Measurements from ENCODE around the gene PIK3R5.

DNA sequence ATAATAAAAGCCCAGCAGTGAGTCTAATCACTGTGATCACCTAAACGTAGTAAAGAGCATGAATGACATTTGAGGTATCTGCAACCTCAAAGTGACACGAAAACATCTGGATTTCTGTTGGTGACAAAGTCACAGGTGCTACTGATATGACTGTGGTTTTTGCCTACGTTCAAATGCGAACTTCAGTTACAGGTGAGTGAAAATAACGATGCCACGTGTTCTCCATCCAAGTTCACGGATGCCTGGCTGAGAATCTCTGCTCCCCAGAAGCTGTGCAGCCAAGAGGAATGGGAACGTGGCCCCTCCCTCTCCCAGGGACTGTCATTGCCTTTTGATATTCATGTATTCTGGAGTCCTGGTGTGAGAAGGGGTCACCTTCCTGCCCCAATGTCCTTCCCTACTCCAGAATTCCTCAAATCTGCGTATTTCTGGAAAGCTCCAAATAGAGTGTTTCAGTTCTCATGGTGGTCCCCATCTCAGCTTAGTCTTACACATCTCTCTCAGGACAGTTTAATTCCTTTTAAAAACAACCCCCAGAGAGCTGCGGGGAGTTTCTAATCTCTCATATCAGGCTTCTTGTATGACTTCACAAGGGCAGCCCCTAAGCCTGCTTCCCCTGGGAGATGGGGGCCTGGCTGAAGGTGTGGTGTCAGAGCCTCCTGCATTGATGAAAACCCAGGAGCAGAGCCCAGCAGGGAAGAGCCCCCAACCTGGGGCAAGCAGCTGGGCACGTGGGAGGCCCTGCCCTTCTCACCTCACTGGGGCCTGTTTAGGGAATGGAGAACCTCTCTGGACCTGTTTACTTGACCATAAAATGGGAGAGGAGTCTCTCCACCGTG, 25.8 kb downstream of the PIK3R5 start:
- TF ChIP-seq CTCF (IDR thresholded peaks at IDR 0.05), result no peak
- TF ChIP-seq EZH2phosphoT487 (IDR thresholded peaks at IDR 0.05), result no peak
- TF ChIP-seq EZH2 (IDR thresholded peaks at IDR 0.05), result no peak
